Gastrocnemius medialis (tissue), 4 donors: Measurements from ENCODE around the gene SERPINA7.
"Not testable (repeated sequence)": the region's sequence is repeated elsewhere in the genome, so short reads cannot be mapped to it uniquely, and the experiment has no call there.

ENCODE experiments used
- CTCF ChIP-seq, 5 experiments: fragments of 450-650 bp in 3 of 5; fragments of 200-600 bp in 2 of 5; sonication (generic) in 2 of 5; IDR thresholded peaks in 4 of 5; conservative IDR thresholded peaks in 1 of 5; 1 replicate in 4 of 5; 2 replicates in 1 of 5; pipeline ENCODE4 v1.5.1; 2016 to 2019; ENCODE audit warnings: antibody characterized with exemption in 5 of 5, mild to moderate bottlenecking in 3 of 5, moderate library complexity in 3 of 5
- POLR2A ChIP-seq, 2 donors: fragments of 450-650 bp; IDR thresholded peaks; one replicate each; pipeline ENCODE4 v1.6.1; 2017; ENCODE audit warnings: antibody characterized with exemption in 2 of 2, mild to moderate bottlenecking in 2 of 2, moderate library complexity in 2 of 2

GRCh38 chrX:105988487-105988886 lies 50.0 kb downstream of the SERPINA7 start:
- not testable (repeated sequence) for TF ChIP-seq CTCF (IDR thresholded peaks at IDR 0.05 in 4 of 5, conservative IDR thresholded peaks at IDR 0.05 in 1 of 5); POLR2A (IDR thresholded peaks at IDR 0.05)
